Measurements from ENCODE around the gene C2orf92. TPM values are rescaled to one million over a fixed set of nuclear protein-coding genes. Genes with fewer than 3 reads are reported as not detected.
"Not testable (repeated sequence)": the region's sequence is repeated elsewhere in the genome, so short reads cannot be mapped to it uniquely, and the experiment has no call there.

The C2orf92 gene
- total RNA-seq, 1 donor, result 2.5 TPM

DNA sequence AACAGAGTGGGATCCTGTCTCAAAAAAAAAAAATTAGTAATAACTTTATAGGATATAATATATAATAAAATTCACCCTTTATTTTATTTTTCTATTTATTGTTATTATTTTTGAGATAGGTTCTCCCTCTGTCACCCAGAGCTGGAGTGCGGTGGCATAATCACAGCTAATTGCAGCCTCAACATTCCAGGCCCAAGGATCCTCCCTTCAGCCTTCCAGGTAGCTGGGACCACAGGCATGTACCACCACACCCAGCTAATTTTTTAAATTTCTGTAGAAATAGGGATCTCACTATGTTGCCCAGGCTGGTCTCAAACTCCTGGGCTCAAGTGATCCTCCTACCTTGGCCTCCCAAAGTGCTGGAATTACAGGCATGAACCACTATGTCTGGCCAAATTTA lies 958 bp downstream of the C2orf92 start:
- no peak overlapping the region for H3K4me2 ChIP-seq (ENCODE audit: insufficient read depth, low read length)
- H2AFZ ChIP-seq (ENCODE audit: low read length), result no peak overlapping the region
- no peaks in the 10 kb centered on the region for H4K20me1 ChIP-seq (ENCODE audit: insufficient read depth, low read length)
- DNase-seq (ENCODE audit: insufficient read length, low spot score, missing footprints), result no peak
- H3K27me3 ChIP-seq (ENCODE audit: insufficient read depth, low read length), result no peaks in the 10 kb centered on the region
- no peaks in the 10 kb centered on the region for H3K36me3 ChIP-seq (ENCODE audit: insufficient read depth, low read length)
- no peaks in the 10 kb centered on the region for H3K4me1 ChIP-seq (ENCODE audit: insufficient read depth, low read length)
- no peaks in the 10 kb centered on the region for H3K79me2 ChIP-seq (ENCODE audit: insufficient read depth, low read length)
- no peak overlapping the region for H3K4me3 ChIP-seq (ENCODE audit: insufficient read depth, low read length)
- no peaks in the 10 kb centered on the region for H3K9me3 ChIP-seq (ENCODE audit: low read depth, low read length)
- TF ChIP-seq, protein P1, sequence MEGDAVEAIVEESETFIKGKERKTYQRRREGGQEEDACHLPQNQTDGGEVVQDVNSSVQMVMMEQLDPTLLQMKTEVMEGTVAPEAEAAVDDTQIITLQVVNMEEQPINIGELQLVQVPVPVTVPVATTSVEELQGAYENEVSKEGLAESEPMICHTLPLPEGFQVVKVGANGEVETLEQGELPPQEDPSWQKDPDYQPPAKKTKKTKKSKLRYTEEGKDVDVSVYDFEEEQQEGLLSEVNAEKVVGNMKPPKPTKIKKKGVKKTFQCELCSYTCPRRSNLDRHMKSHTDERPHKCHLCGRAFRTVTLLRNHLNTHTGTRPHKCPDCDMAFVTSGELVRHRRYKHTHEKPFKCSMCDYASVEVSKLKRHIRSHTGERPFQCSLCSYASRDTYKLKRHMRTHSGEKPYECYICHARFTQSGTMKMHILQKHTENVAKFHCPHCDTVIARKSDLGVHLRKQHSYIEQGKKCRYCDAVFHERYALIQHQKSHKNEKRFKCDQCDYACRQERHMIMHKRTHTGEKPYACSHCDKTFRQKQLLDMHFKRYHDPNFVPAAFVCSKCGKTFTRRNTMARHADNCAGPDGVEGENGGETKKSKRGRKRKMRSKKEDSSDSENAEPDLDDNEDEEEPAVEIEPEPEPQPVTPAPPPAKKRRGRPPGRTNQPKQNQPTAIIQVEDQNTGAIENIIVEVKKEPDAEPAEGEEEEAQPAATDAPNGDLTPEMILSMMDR (IDR thresholded peaks at IDR 0.05; ENCODE audit: extremely low read depth, low read depth, low read length), result no peak
- H3K27ac ChIP-seq (ENCODE audit: low read depth, low read length), result no peak overlapping the region

DNA sequence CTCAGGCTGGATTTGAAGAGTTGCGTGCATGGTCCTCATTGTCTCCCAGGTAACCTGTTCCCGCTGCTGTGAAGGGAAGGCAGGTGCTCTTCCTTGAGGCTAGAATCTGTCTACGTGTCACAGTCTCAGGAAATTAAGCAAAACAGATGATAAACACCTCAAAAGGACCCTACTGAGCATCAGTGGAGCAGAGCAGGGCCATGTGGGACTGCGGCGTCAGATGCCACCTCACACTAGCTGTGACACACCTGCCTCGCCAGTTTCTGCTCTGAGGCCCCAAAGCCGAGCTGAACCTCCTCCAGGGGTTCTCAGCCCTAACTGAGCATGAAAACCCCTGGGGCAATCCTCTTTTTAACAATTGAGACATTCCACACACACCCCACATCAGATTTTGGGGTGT lies 2.0 kb downstream of the C2orf92 start:
- Histone ChIP-seq H2AFZ (ENCODE audit: low read length) (no peak overlapping the region), H3K27me3 (ENCODE audit: insufficient read depth, low read length) (no peaks in the 10 kb centered on the region), H3K27ac (ENCODE audit: low read depth, low read length) (no peak overlapping the region), H3K9me3 (ENCODE audit: low read depth, low read length) (no peaks in the 10 kb centered on the region), H3K36me3 (ENCODE audit: insufficient read depth, low read length) (no peaks in the 10 kb centered on the region), H3K4me2 (ENCODE audit: insufficient read depth, low read length) (no peak overlapping the region), H4K20me1 (ENCODE audit: insufficient read depth, low read length) (no peaks in the 10 kb centered on the region), H3K4me1 (ENCODE audit: insufficient read depth, low read length) (no peaks in the 10 kb centered on the region), H3K79me2 (ENCODE audit: insufficient read depth, low read length) (no peaks in the 10 kb centered on the region), H3K4me3 (ENCODE audit: insufficient read depth, low read length) (no peak overlapping the region)
- DNase-seq (ENCODE audit: insufficient read length, low spot score, missing footprints), result peak; percentile 29
- TF ChIP-seq, protein P1 (IDR thresholded peaks at IDR 0.05; ENCODE audit: extremely low read depth, low read depth, low read length), result no peak

DNA sequence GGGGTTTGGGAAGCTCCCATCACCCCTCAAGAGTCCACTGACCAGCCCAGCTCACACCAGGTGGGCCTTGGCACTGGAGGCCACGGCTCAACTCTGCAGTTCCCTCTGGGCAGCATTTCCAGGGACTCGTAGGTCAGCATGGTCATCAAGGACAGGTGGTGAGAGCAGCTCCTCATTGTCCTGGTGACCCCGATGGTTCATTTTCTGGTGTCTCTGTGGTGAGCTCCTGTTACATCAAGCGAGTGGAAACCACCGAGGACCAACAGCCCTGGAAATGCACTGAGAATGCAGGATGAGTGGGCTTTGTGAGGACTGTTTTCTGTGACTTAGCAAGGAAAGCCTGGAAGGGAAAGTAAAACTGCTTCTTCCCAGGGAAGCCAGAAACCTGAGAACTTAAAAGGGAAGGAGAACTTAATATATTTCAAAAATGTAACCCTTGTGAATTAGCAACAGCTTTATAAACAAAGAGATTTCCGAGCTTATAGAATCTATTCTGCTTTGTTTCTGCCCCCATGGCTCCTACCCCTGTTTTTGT lies 3.2 kb downstream of the C2orf92 start:
- H3K9me3 ChIP-seq (ENCODE audit: low read depth, low read length); H3K4me2 ChIP-seq (ENCODE audit: insufficient read depth, low read length); H3K36me3 ChIP-seq (ENCODE audit: insufficient read depth, low read length); H3K4me1 ChIP-seq (ENCODE audit: insufficient read depth, low read length); H3K27me3 ChIP-seq (ENCODE audit: insufficient read depth, low read length); H3K4me3 ChIP-seq (ENCODE audit: insufficient read depth, low read length); H4K20me1 ChIP-seq (ENCODE audit: insufficient read depth, low read length); H3K27ac ChIP-seq (ENCODE audit: low read depth, low read length); H2AFZ ChIP-seq (ENCODE audit: low read length); H3K79me2 ChIP-seq (ENCODE audit: insufficient read depth, low read length): not testable (repeated sequence)
- DNase-seq (ENCODE audit: insufficient read length, low spot score, missing footprints), result peak; percentile 11

DNA sequence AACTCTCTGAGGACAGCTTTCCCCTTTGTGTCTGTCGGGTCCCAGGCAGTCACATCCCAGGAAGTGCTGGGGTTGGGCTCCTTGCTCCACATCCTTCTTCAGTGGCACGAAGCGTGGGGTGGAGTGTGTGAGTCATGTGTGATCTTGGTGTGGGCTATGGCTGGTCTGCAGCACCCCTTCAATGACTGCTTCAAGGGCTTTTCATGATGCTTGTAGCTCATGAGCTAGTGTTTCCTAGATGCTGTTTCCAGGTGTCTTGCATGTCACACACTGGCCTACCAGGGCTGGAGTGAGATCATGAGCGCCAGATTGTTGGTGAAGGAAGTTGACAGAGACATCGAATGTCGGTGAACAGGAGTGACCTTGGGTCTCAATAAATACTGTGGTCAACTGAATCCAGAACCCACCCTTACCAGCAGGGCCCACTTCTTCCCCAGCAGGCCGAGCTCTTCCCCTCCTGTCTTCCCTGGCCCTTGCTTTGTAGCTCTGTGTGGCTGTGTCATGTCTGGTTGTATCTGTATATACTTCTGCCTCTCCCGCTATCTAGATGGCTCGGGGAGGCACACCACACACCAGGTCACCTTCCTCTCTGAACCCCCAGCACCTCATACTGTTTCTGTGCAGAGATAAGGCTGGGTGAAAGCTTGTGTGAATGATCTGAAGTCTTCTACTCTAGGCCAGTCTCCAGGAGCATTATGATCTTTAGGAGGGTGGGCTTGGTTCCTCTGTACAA lies 3.8 kb downstream of the C2orf92 start:
- H4K20me1 ChIP-seq (ENCODE audit: insufficient read depth, low read length), result no peaks in the 10 kb centered on the region
- TF ChIP-seq, protein P1 (IDR thresholded peaks at IDR 0.05; ENCODE audit: extremely low read depth, low read depth, low read length), result no peak
- no peak overlapping the region for H2AFZ ChIP-seq (ENCODE audit: low read length)
- H3K9me3 ChIP-seq (ENCODE audit: low read depth, low read length), result no peaks in the 10 kb centered on the region
- no peaks in the 10 kb centered on the region for H3K36me3 ChIP-seq (ENCODE audit: insufficient read depth, low read length)
- H3K4me1 ChIP-seq (ENCODE audit: insufficient read depth, low read length), result no peaks in the 10 kb centered on the region
- no peaks in the 10 kb centered on the region for H3K79me2 ChIP-seq (ENCODE audit: insufficient read depth, low read length)
- no peak overlapping the region for H3K27ac ChIP-seq (ENCODE audit: low read depth, low read length)
- peak; percentile 11 for DNase-seq (ENCODE audit: insufficient read length, low spot score, missing footprints)
- no peaks in the 10 kb centered on the region for H3K27me3 ChIP-seq (ENCODE audit: insufficient read depth, low read length)
- no peak overlapping the region for H3K4me2 ChIP-seq (ENCODE audit: insufficient read depth, low read length)
- no peak overlapping the region for H3K4me3 ChIP-seq (ENCODE audit: insufficient read depth, low read length)
